Sigmoid colon (tissue), 7 donors: ENCODE data around the gene SV2B. TPM values are rescaled to one million over a fixed set of nuclear protein-coding genes. Genes with fewer than 3 reads are reported as not detected.
A peak's percentile ranks its signal among the peaks of the same experiment; 100 is the strongest.

Experiments used
- DNase-seq: peaks from one replicate; pipeline ENCODE4 v3.0.0-alpha.2; 2019
- H3K27ac ChIP-seq, 4 donors: fragments of 200-600 bp; sonication (generic); one replicate each; pipeline ENCODE4 v1.5.1; 2016 to 2019; ENCODE audit warnings: mild to moderate bottlenecking in 1 of 4
- H3K27me3 ChIP-seq, 3 donors: fragments of 200-600 bp; sonication (generic); one replicate each; pipeline ENCODE4 v1.5.1; 2019; ENCODE audit warnings: mild to moderate bottlenecking in 1 of 3
- H3K36me3 ChIP-seq, 4 donors: fragments of 200-600 bp; sonication (generic); one replicate each; pipeline ENCODE4 v1.5.1; 2016 to 2019
- H3K4me1 ChIP-seq, 4 donors: fragments of 200-600 bp; sonication (generic); one replicate each; pipeline ENCODE4 v1.5.1; 2017 to 2019
- H3K4me3 ChIP-seq, 4 donors: fragments of 200-600 bp; sonication (generic); one replicate each; pipeline ENCODE4 v1.5.1; 2017 to 2019; ENCODE audit warnings: mild to moderate bottlenecking in 2 of 4, moderate library complexity in 1 of 4
- H3K9me3 ChIP-seq, 4 donors: fragments of 200-600 bp in 3 of 4; sonication (generic) in 3 of 4; one replicate each; pipeline versions ENCODE4 v1.5.1 to v1.6.1; 2013 to 2019
- CTCF ChIP-seq, 4 experiments: fragments of 450-650 bp in 3 of 4; fragments of 200-600 bp in 1 of 4; IDR thresholded peaks; one replicate each; pipeline ENCODE4 v1.5.1; 2016 to 2019; ENCODE audit warnings: antibody characterized with exemption in 4 of 4, mild to moderate bottlenecking in 3 of 4, moderate library complexity in 2 of 4
- EP300 ChIP-seq, 4 donors: sonication (generic); formaldehyde crosslinking; IDR thresholded peaks; one replicate each; pipeline ENCODE4 v1.6.1; 2017; ENCODE audit warnings: antibody characterized with exemption in 4 of 4
- POLR2A ChIP-seq, 2 donors: fragments of 450-650 bp; IDR thresholded peaks; one replicate each; pipeline ENCODE4 v1.6.1; 2016; ENCODE audit warnings: antibody characterized with exemption in 2 of 2, mild to moderate bottlenecking in 2 of 2, moderate library complexity in 2 of 2
- POLR2AphosphoS5 ChIP-seq, 4 donors: sonication (generic); formaldehyde crosslinking; IDR thresholded peaks; one replicate each; pipeline ENCODE4 v1.6.1; 2017; ENCODE audit warnings: antibody characterized with exemption in 4 of 4
- WGBS, 2 donors: extraction: QIAGEN DNeasy Blood & Tissue Kit; methylation state at CpG; one replicate each; pipeline ENCODE4 v1.1.7; 2013; 5-methylcytosine and 5-hydroxymethylcytosine counted together
- intact Hi-C: fragments of 100-400 bp; cut with DNase I; formaldehyde crosslinking; loops from one replicate; pipeline ENCODE4 v1.15.1; 2023
- polyA plus RNA-seq, 3 donors: library from polyadenylated mRNA; stranded (reverse); fragments of 200-250 nt; gene quantifications; one replicate each; pipeline ENCODE4 v1.2.3, GENCODE V29; 2013
- total RNA-seq, 4 donors: library from RNA; depleted of rRNA; stranded (reverse); fragments of >200 nt; gene quantifications; one replicate each; pipeline ENCODE4 v1.1.0, GENCODE V29; 2016
- donor health status: healthy with polysubstance abuse.
- donor health status: Bipolar disorder and iron deficiency.
- donor health status: healthy.

The SV2B gene
- total and polyA plus RNA-seq, 7 donors: 2.0 to 5.0 (median 3.1) TPM; not detected in 2

GRCh38 chr15:91294344-91294743 is 194.3 kb downstream of the SV2B start:
- H3K4me3 ChIP-seq: no peak overlapping the region
- H3K36me3 ChIP-seq: no peaks in the 10 kb centered on the region
- TF ChIP-seq POLR2A (IDR thresholded peaks at IDR 0.05): no peak
- no peak for TF ChIP-seq POLR2AphosphoS5 (IDR thresholded peaks at IDR 0.05)
- TF ChIP-seq CTCF (IDR thresholded peaks at IDR 0.05): no peak
- TF ChIP-seq EP300 (IDR thresholded peaks at IDR 0.05): no peak
- H3K9me3 ChIP-seq: no peaks in the 10 kb centered on the region
- peaks cover 0 to 19% (median 0%) of the 10 kb centered on the region in 3 donors for H3K27me3 ChIP-seq
- WGBS, 2 donors: 14 to 59% methylated on average over 1 of the region's 1 CpG
- DNase-seq: no peak
- intact Hi-C loops: no loop called here
- H3K4me1 ChIP-seq: no peaks in the 10 kb centered on the region
- no peak overlapping the region for H3K27ac ChIP-seq

- DNase-seq: no peak
- intact Hi-C loops: no loop called here
- Histone ChIP-seq H3K9me3 (no peaks in the 10 kb centered on the region), H3K27ac (no peak overlapping the region), H3K27me3 (peaks cover 0 to 19% (median 0%) of the 10 kb centered on the region in 3 donors), H3K36me3 (no peaks in the 10 kb centered on the region), H3K4me3 (no peak overlapping the region), H3K4me1 (no peaks in the 10 kb centered on the region)
- no peak for TF ChIP-seq EP300 (IDR thresholded peaks at IDR 0.05)
- TF ChIP-seq POLR2AphosphoS5 (IDR thresholded peaks at IDR 0.05): no peak
- no peak for TF ChIP-seq CTCF (IDR thresholded peaks at IDR 0.05)
- TF ChIP-seq POLR2A (IDR thresholded peaks at IDR 0.05): no peak
- WGBS, 2 donors: 30 to 63% methylated on average over 5 of the region's 5 CpGs
Observed at GRCh38 chr15:91294795-91295194, 194.7 kb downstream of the SV2B start.

- H3K4me1 ChIP-seq: peaks cover 0 to 7% (median 1%) of the 10 kb centered on the region in 4 donors
- intact Hi-C loops: no loop called here
- no peak overlapping the region for H3K27ac ChIP-seq
- TF ChIP-seq POLR2A (IDR thresholded peaks at IDR 0.05) (no peak), EP300 (IDR thresholded peaks at IDR 0.05) (no peak), CTCF (IDR thresholded peaks at IDR 0.05) (no peak), POLR2AphosphoS5 (IDR thresholded peaks at IDR 0.05) (no peak)
- peaks cover 0 to 24% (median 1%) of the 10 kb centered on the region in 3 donors for H3K27me3 ChIP-seq
- no peak for DNase-seq
- no peaks in the 10 kb centered on the region for H3K9me3 ChIP-seq
- no peaks in the 10 kb centered on the region for H3K36me3 ChIP-seq
- WGBS, 2 donors: 79 to 87% methylated on average over 6 of the region's 6 CpGs
- no peak overlapping the region for H3K4me3 ChIP-seq
Observed at GRCh38 chr15:91298101-91298500, 198.0 kb downstream of the SV2B start.

- H3K27ac ChIP-seq: no peak overlapping the region
- no peaks in the 10 kb centered on the region for H3K9me3 ChIP-seq
- 18 to 25% methylated on average over 11 of the region's 11 CpGs for WGBS, 2 donors
- TF ChIP-seq CTCF (IDR thresholded peaks at IDR 0.05) (peak; percentile 39 to 67 (median 62)), POLR2A (IDR thresholded peaks at IDR 0.05) (no peak)
- DNase-seq: no peak
- intact Hi-C loops: loop anchor here (1.0 to 10.0 kb wide), 4 partner anchors 62 to 1412 kb away; partner anchors contain the start of gene SLCO3A1
- H3K4me3 ChIP-seq: no peak overlapping the region
- H3K27me3 ChIP-seq: peaks cover 0 to 20% (median 13%) of the 10 kb centered on the region in 3 donors
- peaks cover 0 to 8% (median 2%) of the 10 kb centered on the region in 4 donors for H3K4me1 ChIP-seq
- no peaks in the 10 kb centered on the region for H3K36me3 ChIP-seq
Observed at GRCh38 chr15:91302588-91303439, 202.8 kb downstream of the SV2B start.
